Activated CD4-positive, alpha-beta T cell treated with anti-CD3 and anti-CD28 coated beads, Interleukin-2, amount 50 U/mL, for 4 hours (primary cell): ENCODE data around the gene LGI1.

Source experiments
- DNase-seq, 2 experiments: peaks; one replicate each; pipeline ENCODE4 v3.0.0-alpha.2; 2020

Gene LGI1

DNA sequence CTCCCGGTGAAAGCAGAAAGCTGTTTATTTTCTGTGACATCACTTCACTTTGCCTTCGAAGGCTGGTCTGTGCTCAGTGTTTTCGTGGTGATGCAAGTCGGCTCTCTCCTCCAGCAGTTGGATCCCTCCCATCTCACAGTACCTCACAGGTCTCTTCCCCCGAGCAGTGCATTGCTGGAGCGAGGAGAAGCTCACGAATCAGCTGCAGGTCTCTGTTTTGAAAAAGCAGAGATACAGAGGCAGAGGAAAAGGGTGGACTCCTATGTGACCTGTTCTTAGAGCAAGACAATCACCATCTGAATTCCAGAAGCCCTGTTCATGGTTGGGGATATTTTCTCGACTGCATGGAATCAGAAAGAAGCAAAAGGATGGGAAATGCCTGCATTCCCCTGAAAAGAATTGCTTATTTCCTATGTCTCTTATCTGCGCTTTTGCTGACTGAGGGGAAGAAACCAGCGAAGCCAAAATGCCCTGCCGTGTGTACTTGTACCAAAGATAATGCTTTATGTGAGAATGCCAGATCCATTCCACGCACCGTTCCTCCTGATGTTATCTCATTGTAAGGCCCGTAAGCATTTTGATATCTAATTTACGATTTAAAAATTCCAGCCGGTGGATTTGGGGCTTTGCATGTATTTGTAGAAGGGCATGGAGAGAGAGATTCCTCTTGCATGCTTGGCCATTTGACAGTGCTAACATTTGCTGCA is at the start of gene LGI1:
Gene LGI1 (plus strand): TSS at position 136 of the 707 bp plus-strand sequence. CDS start 209 bp downstream, at position 345.
- DNase-seq: no peak

DNA sequence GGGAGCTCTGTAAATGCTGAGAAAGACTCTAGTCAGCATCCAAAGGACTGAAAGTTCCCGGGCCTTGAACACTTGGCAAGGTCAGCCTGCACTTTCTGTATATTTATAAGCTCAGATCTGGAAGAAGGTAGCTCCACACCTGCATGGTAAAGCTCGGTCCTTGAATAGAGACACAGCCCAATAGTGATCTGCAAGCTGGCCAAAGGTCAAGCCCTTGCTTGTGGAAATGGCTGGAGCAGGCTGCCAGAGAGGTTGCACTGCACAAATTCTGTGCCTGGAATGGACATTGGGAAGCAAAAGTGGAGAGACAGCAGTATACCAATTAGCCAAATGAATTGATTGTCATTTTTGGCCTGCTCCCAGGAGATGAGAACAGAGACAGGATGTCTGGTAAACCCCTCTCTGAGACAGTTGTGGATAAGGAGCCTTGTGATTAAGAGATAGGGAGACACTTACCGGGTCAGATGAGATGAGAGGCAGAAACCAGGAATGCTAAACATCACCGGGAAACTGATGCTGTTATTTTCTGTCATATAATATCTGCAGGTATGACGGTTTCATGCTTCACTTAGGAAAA is 47.3 kb upstream of the LGI1 start:
- no peak for DNase-seq

DNA sequence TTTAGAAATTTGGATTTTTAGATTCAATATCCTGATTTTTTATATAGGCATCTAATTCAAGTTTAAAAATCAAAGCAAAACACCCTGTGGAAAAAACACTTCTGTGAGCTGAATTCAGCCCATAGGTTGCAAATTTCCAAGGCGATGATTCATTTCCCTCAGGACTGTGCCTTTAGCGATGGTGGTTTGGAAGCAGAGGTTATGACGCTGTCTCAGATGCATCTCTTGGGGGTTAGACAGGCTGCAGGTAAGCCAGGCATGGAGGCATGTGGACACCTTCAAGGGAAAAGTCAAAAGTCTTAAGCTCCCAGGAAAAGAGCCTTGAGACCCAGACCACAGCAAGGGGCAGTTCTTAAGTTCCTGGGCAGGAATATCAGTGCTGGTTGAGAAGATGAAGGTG is 45.8 kb upstream of the LGI1 start:
- no peak for DNase-seq

DNA sequence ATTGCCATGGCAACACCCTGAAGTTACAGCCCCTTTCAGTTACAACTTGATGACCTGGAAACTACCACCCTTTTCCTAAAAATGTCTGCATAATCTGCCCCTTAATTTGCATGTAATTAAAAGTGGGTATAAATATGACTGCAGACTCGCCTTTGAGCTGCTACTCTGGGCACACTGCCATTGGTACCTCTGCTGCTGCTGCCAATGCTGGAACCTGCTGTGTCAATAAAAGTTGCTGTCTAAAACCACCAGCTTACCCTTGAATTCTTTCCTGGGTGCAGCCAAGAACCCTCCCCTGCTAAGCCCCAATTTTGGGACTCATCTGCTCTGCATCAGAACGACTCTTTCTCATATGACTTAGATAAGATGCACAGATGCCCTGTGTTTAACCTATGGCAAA is 45.1 kb upstream of the LGI1 start:
- DNase-seq: no peak

DNA sequence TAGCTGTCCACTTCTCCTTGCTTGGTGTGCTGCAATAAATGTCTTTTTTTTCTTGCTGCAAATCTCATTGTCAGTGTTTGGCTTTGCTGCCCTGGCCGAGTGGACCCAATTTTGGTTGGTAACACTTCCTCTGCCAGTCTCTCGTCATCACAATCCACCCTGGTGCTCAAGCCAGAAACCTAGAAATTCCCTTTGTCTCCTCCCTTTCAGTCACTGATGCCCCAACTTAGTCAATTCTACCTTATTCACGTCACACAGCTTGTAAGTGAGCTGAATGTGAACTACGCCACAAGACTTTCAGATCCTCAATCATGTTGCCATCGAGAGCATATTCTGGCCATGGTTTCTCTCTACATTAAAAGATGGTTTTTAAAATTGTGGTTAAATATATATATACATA is 42.4 kb upstream of the LGI1 start:
- no peak for DNase-seq

DNA sequence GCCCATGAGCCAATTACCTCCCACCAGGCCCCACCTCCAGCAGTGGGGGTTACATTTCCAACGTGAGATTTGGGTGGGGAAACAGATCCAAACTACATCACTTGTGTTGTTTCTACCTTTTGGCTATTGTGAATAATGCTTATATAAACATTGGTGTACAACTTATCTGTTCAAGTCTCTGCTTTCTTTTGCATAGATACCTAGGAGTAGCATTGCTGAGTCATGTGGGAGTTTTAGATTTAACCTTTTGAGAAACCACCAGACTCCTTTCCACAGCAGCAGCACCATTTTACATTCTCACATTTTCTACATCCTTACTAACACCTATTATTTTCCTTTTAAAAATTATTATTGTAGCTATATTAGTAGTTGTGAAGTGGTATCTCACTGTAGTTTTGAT is 41.0 kb upstream of the LGI1 start:
- no peak for DNase-seq

DNA sequence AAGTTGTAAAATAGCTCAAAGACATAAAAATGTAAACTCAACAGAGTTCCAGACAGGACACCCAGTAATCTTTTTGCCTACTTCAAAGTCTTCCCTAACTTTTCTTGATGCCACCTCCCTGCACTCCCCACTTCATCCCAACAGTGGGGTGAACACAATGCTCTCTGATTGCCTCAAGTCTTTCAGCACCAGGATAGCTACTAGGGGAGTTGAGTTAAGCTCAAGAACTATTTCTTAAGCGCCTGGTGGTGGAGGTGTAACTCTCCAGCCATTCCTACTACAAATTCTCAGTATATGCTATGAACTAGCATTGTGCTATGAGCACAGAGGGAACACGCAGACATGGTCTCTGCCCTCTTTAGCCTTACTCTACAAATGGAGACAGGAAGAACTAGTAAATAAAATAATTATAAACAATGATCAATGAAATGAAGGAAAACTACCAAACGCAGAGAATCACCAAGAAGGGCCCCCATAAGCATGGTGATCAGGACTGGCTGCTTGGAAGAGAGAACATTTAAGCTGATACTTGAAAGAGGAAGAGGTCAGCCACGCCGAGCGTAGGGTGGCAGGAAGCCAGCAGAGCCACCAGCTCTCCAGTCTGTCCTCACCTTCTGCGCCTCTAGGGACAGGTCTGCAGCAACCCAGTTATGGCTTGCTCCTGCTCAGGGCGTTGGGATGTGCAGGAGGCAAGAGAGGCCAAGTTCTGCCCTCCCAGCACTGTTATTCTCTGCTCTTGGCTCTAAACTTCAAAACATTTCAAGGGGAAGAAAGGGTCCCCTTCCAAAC is 38.6 kb upstream of the LGI1 start:
- no peak for DNase-seq

DNA sequence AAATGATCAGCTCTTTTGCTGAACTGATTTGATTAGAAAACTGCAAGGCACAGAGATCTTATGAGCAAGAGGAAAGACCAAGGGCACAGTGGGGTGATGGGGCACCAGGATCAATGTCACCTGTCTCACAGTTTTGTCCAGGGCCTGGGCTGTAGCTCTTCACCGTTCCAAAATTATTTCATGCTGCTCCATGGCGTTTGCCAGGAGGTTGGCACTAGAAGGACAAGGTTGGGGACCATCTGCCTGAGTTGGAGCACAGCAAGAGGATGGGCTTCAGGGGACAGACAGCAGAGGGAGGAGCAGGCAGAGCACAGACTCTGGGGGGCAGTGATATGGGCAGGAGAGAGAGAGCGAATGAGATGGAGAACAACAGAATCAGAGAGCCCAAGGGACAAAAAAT is 37.8 kb upstream of the LGI1 start:
- DNase-seq: no peak

DNA sequence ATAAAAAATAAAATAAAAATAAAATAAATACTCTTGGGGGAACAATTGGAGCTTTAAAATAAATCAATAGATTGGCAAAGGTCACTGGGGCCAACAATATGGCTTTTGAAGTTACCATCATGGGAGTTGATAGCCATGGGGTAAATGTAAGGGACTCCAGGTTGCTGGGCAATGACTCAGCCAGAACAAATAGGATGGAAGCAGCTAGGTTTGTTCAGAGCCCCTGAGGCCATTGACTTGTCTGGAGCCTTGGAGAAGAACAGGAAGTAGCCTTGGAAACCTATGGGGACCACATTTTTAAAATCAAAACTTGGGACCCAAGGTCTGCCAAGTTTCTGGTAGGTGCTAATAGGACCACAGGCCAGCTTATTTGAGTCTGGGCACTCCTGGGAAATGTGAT is 35.2 kb upstream of the LGI1 start:
- no peak for DNase-seq

DNA sequence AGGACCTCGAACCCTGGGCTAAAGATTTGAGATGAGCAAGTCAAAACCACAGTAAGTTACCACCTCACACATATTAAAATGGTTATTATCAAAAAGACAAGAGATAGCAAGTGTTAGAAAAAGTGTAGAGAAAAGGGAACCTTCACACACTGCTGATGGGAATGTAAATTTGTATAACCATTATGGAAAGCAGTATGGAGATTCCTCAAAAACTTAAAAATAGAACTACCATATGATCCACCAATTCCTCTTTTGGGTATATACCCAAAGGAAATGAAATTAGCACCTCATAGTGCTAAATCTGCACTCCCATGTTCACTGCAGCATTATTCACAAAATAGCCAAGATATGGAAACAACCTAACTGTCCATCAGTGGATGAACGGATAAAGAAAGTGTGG is 34.6 kb upstream of the LGI1 start:
- no peak for DNase-seq

DNA sequence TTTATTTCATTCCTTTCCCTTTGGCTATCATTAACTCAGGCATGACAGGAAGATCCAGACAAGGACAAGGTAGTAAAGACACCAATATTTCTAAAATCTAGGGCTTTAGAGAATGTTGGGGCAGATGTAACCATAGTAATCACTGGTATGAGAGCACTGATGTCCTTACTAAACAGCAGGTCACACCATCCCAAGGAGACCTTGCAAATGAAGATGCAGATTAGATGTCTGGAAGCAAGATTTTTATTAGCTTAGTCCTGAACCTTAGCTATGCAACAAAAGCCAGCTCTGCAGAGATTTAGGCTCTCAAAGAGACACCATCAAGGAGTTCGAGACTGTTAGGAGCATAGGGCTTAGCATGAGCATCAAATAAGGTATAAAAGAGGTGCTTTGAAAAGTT is 31.7 kb upstream of the LGI1 start:
- DNase-seq: no peak

DNA sequence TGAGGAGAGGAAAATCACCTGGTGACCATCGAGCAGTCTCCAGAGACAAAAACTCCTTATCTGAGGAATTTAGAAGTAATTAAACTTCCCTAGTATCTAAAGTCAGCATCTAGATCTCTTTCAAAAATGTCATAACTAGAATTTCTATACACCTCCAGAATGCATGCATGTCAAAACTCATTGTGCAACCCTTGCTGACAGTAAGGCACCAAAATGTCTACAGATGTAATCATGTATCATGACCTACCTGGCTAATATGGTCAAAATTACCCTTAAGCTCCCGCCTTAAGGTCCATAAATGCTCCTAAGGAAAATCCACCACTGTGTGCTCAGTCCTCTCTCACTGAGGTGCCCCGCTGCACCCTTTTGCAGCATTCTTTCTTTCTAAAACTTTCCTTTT is 16.4 kb upstream of the LGI1 start:
- no peak for DNase-seq

DNA sequence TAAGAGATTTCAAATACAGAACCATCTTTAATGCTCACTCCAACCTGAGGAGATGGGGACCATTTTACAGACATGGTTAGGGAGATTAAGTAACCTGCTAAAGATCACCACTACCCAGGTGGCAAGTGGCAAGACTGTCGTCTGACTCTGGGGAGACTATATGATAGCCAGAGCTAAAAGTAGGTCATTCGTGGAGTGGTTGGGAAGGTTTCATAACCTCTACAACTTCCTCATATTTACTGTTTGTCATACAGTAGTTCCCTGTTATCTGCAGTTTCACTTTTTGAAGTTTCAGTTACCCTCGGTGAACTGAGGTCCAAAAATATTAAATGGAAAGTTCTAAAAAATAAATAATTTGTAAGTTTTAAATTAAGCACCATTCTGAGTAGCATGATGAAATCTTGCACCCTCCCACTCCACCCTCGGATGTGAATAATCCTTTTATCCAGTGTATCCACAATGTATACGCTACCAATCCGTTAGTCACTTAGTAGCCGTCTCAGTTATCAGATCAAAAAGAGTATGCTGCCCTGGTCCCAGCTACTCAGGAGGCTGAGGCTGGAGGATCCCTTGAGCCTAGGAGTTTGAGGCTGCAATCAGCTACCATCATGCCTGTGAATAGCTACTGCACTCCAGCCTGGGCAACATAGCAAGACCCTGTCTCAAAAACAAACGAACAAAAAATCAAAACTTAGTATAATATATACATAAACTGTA is 14.9 kb upstream of the LGI1 start:
- DNase-seq: no peak

DNA sequence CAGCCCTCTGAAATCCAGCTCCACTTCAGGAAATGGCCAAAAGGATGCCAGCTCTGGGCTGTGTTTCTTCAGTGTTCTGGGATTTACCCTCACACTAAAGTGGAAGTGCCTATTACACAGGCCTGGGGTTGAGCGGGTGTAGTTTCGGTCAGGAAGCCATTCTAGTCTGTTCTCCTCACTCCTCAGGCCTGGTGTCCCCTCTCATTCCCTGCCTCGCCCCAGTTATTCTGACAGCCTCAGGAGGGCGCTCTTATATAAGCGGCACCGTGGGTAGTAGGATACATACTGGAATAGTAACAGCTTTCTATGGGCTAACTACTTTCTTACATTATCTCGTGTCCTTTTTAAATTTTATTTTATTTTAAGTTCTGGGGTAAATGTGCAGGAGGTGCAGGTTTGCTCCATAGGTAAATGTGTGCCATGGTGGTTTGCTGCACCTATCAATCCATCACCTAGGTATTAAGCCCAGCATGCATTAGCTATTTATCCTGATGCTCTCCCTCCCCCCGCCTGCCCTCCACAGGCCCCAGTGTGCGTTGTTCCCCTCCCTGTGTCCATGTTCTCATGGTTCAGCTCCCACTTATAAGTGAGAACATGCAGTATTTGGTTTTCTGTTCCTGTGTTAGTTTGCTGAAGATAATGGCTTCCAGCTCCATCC is 12.2 kb upstream of the LGI1 start:
- DNase-seq: no peak

DNA sequence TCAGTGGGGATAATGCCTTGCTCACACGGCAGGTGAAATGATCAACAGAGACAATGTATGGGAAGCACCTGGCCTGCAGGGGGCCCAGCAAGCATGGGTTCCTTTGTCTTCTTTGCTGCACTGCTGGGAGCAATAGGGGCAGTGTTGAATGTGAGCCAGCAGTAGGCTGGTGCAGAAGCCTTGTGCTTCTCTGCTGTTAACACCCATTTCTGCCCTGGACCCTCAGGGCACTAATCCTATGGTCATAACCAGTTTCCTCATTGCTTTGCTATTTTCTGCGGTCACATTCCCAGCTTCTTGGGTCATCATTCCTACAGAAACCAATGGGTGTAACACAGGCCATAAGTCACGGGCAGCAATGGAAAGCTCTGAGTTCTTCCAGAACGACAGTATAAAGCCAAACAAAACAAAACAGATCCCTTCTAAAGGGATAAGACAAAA is 10.9 kb upstream of the LGI1 start:
- no peak for DNase-seq

DNA sequence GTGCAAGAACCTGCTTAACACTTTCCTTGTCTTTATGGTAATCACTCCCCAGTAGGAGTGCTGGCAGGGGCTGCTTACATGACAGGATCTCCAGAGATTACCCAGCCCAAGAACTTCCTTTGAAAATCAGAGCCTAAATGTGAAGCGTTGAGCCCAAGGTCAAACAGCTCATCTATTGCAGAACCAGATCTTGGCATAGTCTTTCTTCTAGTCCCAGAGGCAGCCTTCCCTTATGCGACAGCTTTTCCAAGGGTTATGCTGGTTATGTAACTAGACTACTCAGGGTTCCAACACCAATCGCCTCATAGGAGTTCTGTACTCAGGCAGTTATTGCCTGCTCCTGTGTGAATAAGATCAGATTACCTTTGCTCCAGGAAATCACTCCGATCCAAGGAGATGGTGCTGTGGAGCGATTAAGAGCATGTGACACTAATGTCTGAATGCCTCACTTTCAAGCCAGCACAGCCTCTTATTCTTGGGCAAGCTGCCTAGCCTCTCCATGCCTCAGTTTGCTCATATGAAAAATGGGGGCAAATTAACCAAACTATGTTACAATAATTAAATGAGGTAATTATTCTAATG is 8.4 kb upstream of the LGI1 start:
- DNase-seq: no peak

DNA sequence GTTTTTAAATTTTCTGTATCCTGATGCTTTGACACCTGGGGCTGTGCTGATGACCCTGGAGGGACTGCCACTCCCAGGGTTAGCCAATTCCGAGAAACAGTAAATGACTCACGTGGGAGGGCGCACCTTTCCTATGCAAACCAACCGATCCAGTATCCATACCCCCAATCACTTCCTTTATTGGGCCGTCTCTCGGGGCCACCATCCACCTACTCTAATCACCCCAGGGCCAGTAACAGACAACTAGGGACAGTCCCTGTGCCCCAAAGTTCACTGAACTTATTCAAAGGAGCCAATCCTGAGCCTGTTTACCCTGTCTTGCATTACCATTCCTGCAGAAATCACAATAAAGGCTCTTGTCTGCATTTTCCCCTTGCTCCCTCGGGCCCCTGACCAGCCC is 6.6 kb upstream of the LGI1 start:
- no peak for DNase-seq

DNA sequence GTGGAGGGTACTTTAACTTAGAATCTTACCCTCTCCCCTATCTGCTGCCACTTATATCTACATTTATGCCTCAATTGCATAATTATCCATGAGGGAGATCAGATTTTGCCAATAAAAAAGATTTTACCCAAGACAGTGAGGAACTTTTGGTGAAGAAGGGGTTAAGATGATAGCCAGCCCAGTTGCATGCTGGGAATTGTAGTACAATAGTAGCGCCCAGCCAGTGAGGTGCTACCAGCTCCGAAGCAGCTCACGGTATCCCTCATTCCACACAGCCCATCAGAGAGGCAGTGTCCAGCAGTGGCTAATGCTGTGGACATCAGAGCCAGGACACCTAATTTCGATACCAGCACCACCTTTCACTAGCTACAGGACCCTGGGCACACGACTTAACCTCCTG is 5.9 kb upstream of the LGI1 start:
- no peak for DNase-seq

DNA sequence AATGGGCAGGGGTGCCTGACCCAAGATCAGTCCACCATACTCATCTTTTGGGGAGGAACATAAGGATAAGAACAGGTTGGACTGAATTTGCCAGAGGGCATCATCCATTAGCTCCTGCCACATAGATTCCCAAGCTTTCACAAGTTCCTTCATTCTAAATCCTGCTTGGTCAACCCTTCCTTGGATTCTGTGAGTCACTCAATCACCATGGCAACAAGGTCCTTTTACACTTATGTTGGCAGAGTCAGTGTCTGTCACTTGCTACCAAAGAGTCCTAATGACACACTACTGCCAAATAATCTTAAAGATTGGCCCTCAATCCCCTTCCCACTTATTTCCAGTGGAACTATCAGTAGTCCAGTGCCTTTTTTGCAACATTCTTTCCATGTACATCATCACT is 5.0 kb upstream of the LGI1 start:
- no peak for DNase-seq

DNA sequence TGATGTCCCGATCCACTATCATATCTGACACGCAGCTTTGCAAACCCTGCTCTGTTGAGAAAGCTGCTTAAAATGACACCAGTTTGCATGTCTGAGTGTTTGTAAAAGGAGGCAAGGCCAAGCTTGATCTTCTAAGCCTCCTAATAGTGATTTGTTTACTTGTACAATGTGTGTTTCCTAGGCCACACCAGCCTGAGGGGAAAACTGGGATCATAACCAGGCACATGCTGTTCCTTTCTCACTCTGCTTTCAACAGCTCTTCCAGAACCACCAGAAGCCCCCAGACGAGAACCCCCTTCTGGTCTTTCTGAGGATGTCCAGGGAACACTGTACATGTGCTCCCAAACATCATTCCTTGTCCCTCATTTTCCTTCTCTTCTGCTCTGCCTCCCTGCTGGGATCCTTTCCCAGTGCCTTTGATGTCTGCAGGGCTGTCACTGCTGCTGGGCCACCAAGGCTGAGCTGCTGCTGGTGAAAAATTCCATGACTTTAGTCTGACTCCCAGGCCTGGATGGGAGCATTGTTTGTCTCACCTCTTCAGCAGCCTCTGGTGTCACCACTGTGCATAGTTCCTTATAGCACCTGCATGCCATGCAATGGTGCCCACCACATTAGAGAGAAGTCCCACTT is 4.0 kb upstream of the LGI1 start:
- no peak for DNase-seq

DNA sequence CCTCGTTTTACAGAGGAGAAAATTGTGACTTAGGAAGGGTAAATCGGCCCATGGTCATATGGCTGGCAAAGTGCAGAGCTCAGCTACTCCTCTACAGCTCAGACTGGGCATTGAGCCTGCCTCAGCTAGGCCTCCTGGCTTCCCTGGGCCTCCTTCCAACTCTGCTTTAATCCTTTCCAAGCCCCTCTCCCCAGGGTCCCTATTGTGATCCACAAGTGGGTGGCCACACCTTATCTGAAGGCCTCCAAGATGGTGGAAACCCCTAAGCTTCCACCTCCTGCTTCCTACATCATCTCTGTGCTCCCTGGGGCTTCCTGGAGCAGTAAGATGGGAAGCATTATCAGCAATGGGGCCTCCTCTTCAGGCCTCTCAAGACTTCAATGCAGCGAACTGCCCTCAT is 3.0 kb upstream of the LGI1 start:
- DNase-seq: no peak

DNA sequence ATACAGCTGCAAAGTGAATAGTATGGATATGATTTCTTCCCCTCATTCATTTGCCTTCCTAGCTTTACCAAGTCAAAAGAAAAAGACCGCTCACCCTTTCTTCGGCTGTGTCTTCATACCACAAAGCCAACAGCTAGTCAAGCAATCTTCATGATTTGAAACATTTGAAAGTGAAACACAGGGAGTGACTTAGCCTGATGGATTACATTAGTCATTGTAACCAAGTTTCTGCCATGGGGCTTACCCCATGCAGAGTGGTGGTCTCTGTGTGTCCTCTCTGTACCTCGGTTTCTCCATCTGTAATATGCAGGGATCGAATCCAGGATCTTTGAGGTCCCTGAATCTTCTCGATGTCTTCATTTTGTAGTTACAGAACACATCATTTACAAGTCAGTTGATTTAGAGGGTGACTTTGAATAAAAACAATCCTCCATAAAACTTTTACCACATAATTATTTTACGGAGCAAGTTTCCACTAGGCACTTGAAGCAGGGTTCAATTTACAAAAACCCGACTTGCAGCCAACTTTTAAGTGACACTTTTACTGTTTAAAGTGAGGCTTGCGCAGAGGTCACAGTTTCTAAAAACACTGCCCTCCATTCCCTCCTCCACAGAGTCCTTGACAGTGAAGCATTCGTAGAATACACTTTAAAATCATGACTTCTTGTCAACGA is 2.2 kb upstream of the LGI1 start:
- no peak for DNase-seq
